K562 (cell line): Measurements from ENCODE around the gene TAPBPL. TPM values are rescaled to one million over a fixed set of nuclear protein-coding genes. Genes with fewer than 3 reads are reported as not detected.
"Not testable (repeated sequence)": the region's sequence is repeated elsewhere in the genome, so short reads cannot be mapped to it uniquely, and the experiment has no call there.

ENCODE experiments used
- ATAC-seq: fragments of 200-7000 bp; cut with Tn5 transposase; 3 replicates; pipeline ENCODE4 v1.9.1; 2020; ENCODE audit warnings: moderate library complexity
- BruUV-seq: library from RNA; stranded (reverse); fragments of 400-500 nt; replicated peaks from 2 replicates; lab custom pipeline; 2021; lab: Mats Ljungman, UMichigan
- CTCF ChIA-PET: fragments of 300-600 bp; formaldehyde crosslinking; extraction: SDS; loops from one replicate; lab custom pipeline; 2021; ENCODE audit warnings: low intra/inter-chr PET ratio; lab: Yijun Ruan, JAX
- POLR2A ChIA-PET: fragments of 300-600, 350-650 bp; sonication (Branson Sonifier 250); formaldehyde crosslinking; extraction: SDS; loops from one replicate; lab custom pipeline; 2021; ENCODE audit warnings: antibody characterized with exemption, inconsistent platforms; lab: Yijun Ruan, JAX
- DNase-seq, 4 experiments: peaks; one replicate each; pipeline versions ENCODE4 v3.0.0 to v3.0.0-alpha.2; 2011 to 2018; ENCODE audit warnings: low spot score in 3 of 4, mixed read lengths in 3 of 4; ENCODE audit errors: extremely low read depth in 1 of 4
- FAIRE-seq: peaks from 2 replicates; lab custom pipeline; 2011; peaks lifted over from hg19 to GRCh38; lab: Jason Lieb, UNC
- H2AFZ ChIP-seq: 2 replicates; pipeline ENCODE4 v1.6.0; 2011; ENCODE audit warnings: low read depth, low read length, control low read depth, inconsistent platforms
- H3K27ac ChIP-seq: fragments of 200-600 bp; 3 replicates; pipeline ENCODE4 v1.8.0; 2011; ENCODE audit warnings: low read depth, mild to moderate bottlenecking, control low read depth, inconsistent platforms, low read length, moderate library complexity, mixed read lengths; ENCODE audit errors: extremely low read depth
- H3K27me3 ChIP-seq, 2 experiments: fragments of 300-600 bp in 1 of 2; 2 replicates in 1 of 2; 3 replicates in 1 of 2; pipeline versions ENCODE4 v1.6.0 to v1.8.0; 2011; ENCODE audit warnings: inconsistent platforms in 2 of 2, low read length in 2 of 2, mild to moderate bottlenecking in 1 of 2, mixed read lengths in 1 of 2, moderate library complexity in 1 of 2; ENCODE audit not compliant: control insufficient read depth in 2 of 2, insufficient read depth in 2 of 2
- H3K36me3 ChIP-seq: fragments of 300-600 bp; 3 replicates; pipeline ENCODE4 v1.8.0; 2011; ENCODE audit warnings: mild to moderate bottlenecking, low read length, inconsistent platforms; ENCODE audit not compliant: control insufficient read depth, insufficient read depth
- H3K4me1 ChIP-seq, 2 experiments: fragments of 200-600 bp in 1 of 2; replicated peaks in 1 of 2; 2 replicates in 1 of 2; 3 replicates in 1 of 2; pipeline versions ENCODE4 v1.5.1 to v1.8.0; 2011; ENCODE audit warnings: inconsistent platforms in 2 of 2, low read length in 2 of 2, mild to moderate bottlenecking in 1 of 2, mixed read lengths in 1 of 2, moderate library complexity in 1 of 2; ENCODE audit not compliant: control insufficient read depth in 2 of 2, insufficient read depth in 2 of 2
- H3K4me2 ChIP-seq: 2 replicates; pipeline ENCODE4 v1.6.1; 2011; ENCODE audit warnings: low read length, control low read depth, inconsistent platforms, mixed read lengths; ENCODE audit not compliant: insufficient read depth
- H3K4me3 ChIP-seq: fragments of 200-600 bp; sonication (generic), shearing (Covaris generic); 2 replicates; pipeline ENCODE4 v1.5.1; 2016; ENCODE audit warnings: control low read depth, inconsistent platforms
- H3K79me2 ChIP-seq: fragments of 200-600 bp; 3 replicates; pipeline ENCODE4 v1.8.0; 2011; ENCODE audit warnings: low read length, inconsistent platforms; ENCODE audit not compliant: control insufficient read depth, insufficient read depth
- H3K9ac ChIP-seq, 2 experiments: 2 replicates each; pipeline versions ENCODE4 v1.6.0 to v1.6.1; 2011; ENCODE audit warnings: low read depth in 2 of 2, low read length in 2 of 2, control low read depth in 1 of 2, inconsistent platforms in 1 of 2, mild to moderate bottlenecking in 1 of 2, mixed read lengths in 1 of 2; ENCODE audit not compliant: insufficient read depth in 1 of 2
- H3K9me1 ChIP-seq: one replicate; pipeline ENCODE4 v1.6.0; 2011; ENCODE audit warnings: inconsistent platforms, mild to moderate bottlenecking, low read length, moderate library complexity; ENCODE audit not compliant: control insufficient read depth, insufficient read depth
- H3K9me3 ChIP-seq: replicated peaks from 2 replicates; pipeline ENCODE4 v1.5.1; 2011; ENCODE audit warnings: low read depth, low read length, inconsistent platforms; ENCODE audit not compliant: control insufficient read depth, insufficient read depth
- H4K20me1 ChIP-seq: replicated peaks from 2 replicates; pipeline ENCODE4 v1.6.1; 2011; ENCODE audit warnings: low read length, inconsistent platforms, mixed read lengths; ENCODE audit not compliant: control insufficient read depth, insufficient read depth
- FOXM1 ChIP-seq, 2 experiments: fragments of 450-650 bp in 1 of 2; sonication (generic) in 1 of 2; formaldehyde crosslinking in 1 of 2; IDR thresholded peaks; 2 replicates each; pipeline versions ENCODE4 v1.6.1 to v1.9.0; 2017 to 2022; ENCODE audit warnings: low read depth in 2 of 2, mild to moderate bottlenecking in 2 of 2, missing genetic modification reagents in 1 of 2, moderate library complexity in 1 of 2
- MYBL2 ChIP-seq, 2 experiments: fragments of 450-650 bp in 1 of 2; sonication (generic) in 1 of 2; formaldehyde crosslinking in 1 of 2; IDR thresholded peaks; 2 replicates each; pipeline versions ENCODE4 v1.6.1 to v1.8.1; 2017 to 2022; ENCODE audit warnings: borderline replicate concordance in 1 of 2, inconsistent platforms in 1 of 2, low read depth in 1 of 2, mild to moderate bottlenecking in 1 of 2, missing genetic modification reagents in 1 of 2, moderate library complexity in 1 of 2
- NCOA4 ChIP-seq: fragments of 450-650 bp; IDR thresholded peaks from 2 replicates; pipeline ENCODE4 v1.6.1; 2018; ENCODE audit warnings: mild to moderate bottlenecking; ENCODE audit not compliant: partially characterized antibody
- SMARCE1 ChIP-seq: fragments of 450-650 bp; IDR thresholded peaks from 2 replicates; pipeline ENCODE4 v1.7.1; 2016; ENCODE audit warnings: mild to moderate bottlenecking
- TRIM28 ChIP-seq: fragments of 450-650 bp; IDR thresholded peaks from 2 replicates; pipeline ENCODE4 v1.6.1; 2017
- ZNF143 ChIP-seq: sonication (generic); formaldehyde crosslinking; IDR thresholded peaks from 2 replicates; pipeline ENCODE4 v1.9.0; 2022; ENCODE audit warnings: mild to moderate bottlenecking, missing genetic modification reagents
- WGBS: fragments of 100-300 bp; shearing (Covaris generic); methylation state at CpG from one replicate; pipeline ENCODE4 v1.1.6; 2016; ENCODE audit warnings: low coverage, mixed read lengths; ENCODE audit not compliant: insufficient coverage; ENCODE audit errors: missing lambda C conversion rate; 5-methylcytosine and 5-hydroxymethylcytosine counted together
- in situ Hi-C: fragments of 300-500 bp; cut with MboI; formaldehyde crosslinking; loops from 4 replicates; pipeline ENCODE4 v1.15.0; 2018; ENCODE audit warnings: inconsistent platforms, mixed read lengths
- intact Hi-C: fragments of 100-400 bp; cut with micrococcal nuclease; formaldehyde crosslinking; loops from 2 replicates; pipeline ENCODE4 v1.14.2; 2022
- polyA plus RNA-seq, 8 experiments: library from polyadenylated mRNA; depleted of rRNA in 4 of 8; stranded (reverse) in 5 of 8; unstranded in 3 of 8; fragments of >200 nt; fragmentation: Nextera tagmentation in 2 of 8; fragmentation: Illumina TruSeq in 1 of 8; extraction: Ambion mirVana in 2 of 8; extraction: Trizol in 1 of 8; gene quantifications; 2 replicates each; pipeline versions ENCODE4 v1.2.1 to v1.2.3, GENCODE V29; 2011 to 2014; ENCODE audit warnings: inconsistent platforms in 1 of 8, missing spikeins in 1 of 8
- total RNA-seq, 7 experiments: library from RNA; depleted of rRNA in 6 of 7; stranded (reverse); fragments of >200 nt in 6 of 7; fragmentation: Illumina TruSeq in 2 of 7; extraction: Trizol in 2 of 7; gene quantifications; 2 replicates each; pipeline versions ENCODE4 v1.2.1 to v1.2.3, GENCODE V29; 2011 to 2021; ENCODE audit warnings: low replicate concordance in 1 of 7
- TF ChIP-seq, protein P1 (sequence below): sonication (generic); formaldehyde crosslinking; IDR thresholded peaks from 2 replicates; pipeline ENCODE4 v1.5.0; 2020; ENCODE audit warnings: missing genetic modification reagents

The TAPBPL gene
- total and polyA plus RNA-seq, 9 of the 15 experiments (the other 6 are each of a cell fraction or from before 2014, with no cell fraction given): 0.29 to 1.6 (median 0.45) TPM

DNA sequence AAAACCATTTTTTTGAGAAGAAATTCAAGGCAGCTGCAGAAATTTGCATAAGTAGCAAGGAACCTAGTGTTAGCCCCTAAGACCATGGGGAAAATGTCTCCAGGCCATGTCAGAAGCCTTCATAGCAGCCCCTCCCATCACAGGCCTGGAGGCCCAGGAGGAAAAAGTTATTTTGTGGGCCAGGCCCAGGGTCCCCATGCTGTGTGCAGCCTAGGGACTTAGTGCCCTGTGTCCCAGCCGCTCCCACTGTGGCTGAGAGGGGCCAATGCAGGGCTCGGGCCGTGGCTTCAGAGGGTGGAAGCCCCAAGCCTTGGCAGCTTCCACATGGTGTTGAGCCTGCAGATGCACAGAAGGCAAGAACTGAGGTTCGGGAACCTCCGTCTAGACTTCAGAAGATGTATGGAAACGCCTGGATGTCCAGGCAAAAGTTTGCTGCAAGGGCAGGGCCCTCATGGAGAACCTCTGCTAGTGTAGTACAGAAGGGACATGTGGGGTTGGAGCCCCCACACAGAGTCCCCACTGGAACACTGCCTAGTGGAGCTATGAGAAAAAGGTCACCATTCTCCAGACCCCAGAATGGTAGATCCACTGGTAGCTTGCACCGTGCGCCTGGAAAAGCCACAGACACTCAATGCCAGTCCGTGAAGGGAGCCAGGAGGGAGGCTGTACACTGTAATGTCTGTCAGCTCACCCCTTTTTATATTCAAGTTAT is 15.9 kb downstream of the TAPBPL start:
- ATAC-seq, H3K9ac ChIP-seq, H3K79me2 ChIP-seq, H4K20me1 ChIP-seq, H2AFZ ChIP-seq, H3K4me2 ChIP-seq, H3K9me1 ChIP-seq, H3K27ac ChIP-seq, intact Hi-C loops, H3K4me3 ChIP-seq, H3K27me3 ChIP-seq, DNase-seq, H3K36me3 ChIP-seq, CTCF ChIA-PET, FAIRE-seq, H3K9me3 ChIP-seq, BruUV-seq, POLR2A ChIA-PET: not testable (repeated sequence)
- WGBS: 78% methylated on average over 6 of the region's 9 CpGs
- in situ Hi-C loops: loop anchor here (25.0 kb wide), 1 partner anchor 405 kb away; no protein-coding TSS in a partner anchor
- peaks cover 14 to 19% of the 10 kb centered on the region in 2 experiments; a peak in 4 of 5 replicates for H3K4me1 ChIP-seq

GRCh38 chr12:6468283-6468575 is 16.4 kb downstream of the TAPBPL start:
- no peak for TF ChIP-seq SMARCE1
- TF ChIP-seq NCOA4: no peak
- TF ChIP-seq TRIM28: no peak
- TF ChIP-seq, protein P1, sequence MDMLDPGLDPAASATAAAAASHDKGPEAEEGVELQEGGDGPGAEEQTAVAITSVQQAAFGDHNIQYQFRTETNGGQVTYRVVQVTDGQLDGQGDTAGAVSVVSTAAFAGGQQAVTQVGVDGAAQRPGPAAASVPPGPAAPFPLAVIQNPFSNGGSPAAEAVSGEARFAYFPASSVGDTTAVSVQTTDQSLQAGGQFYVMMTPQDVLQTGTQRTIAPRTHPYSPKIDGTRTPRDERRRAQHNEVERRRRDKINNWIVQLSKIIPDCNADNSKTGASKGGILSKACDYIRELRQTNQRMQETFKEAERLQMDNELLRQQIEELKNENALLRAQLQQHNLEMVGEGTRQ (CRISPR knock-in tag): no peak
- TF ChIP-seq ZNF143 (CRISPR knock-in tag): no peak
- TF ChIP-seq FOXM1 (IDR thresholded peaks at IDR 0.05; ENCODE audit: low read depth): no peak
- no peak for TF ChIP-seq FOXM1 (CRISPR knock-in tag; IDR thresholded peaks at IDR 0.05; ENCODE audit: low read depth)
- TF ChIP-seq MYBL2 (IDR thresholded peaks at IDR 0.05; ENCODE audit: low read depth): no peak
- no peak for TF ChIP-seq MYBL2 (CRISPR knock-in tag; IDR thresholded peaks at IDR 0.05; ENCODE audit: borderline replicate concordance)
- TF ChIP-seq, all 486 proteins: peak for 0
- FAIRE-seq: no peak
- in situ Hi-C loops: loop anchor here (25.0 kb wide), 1 partner anchor 406 kb away; no protein-coding TSS in a partner anchor
- H3K4me3 ChIP-seq: no peak overlapping the region
- CTCF ChIA-PET: no interaction called here
- no TSS peak for BruUV-seq
- no peak for ATAC-seq
- no peaks in the 10 kb centered on the region for H4K20me1 ChIP-seq
- H3K79me2 ChIP-seq: no peaks in the 10 kb centered on the region; the same call in 2 of the 3 replicates
- H2AFZ ChIP-seq: no peak overlapping the region
- peaks cover 10% of the 10 kb centered on the region; the same call in 2 of the 3 replicates for H3K36me3 ChIP-seq
- no peaks in the 10 kb centered on the region for H3K9me1 ChIP-seq
- DNase-seq: no peak
- intact Hi-C loops: no loop called here
- H3K9me3 ChIP-seq: no peaks in the 10 kb centered on the region
- H3K27me3 ChIP-seq: no peaks in the 10 kb centered on the region
- H3K4me1 ChIP-seq: peaks cover 14 to 19% of the 10 kb centered on the region in 2 experiments; a peak in 4 of 5 replicates
- no peak overlapping the region for H3K27ac ChIP-seq
- POLR2A ChIA-PET: interaction anchor here (0.8 to 1.0 kb wide), 2 partner anchors 9 to 72 kb away, joined by 3 read pairs; no protein-coding TSS in a partner anchor
- H3K4me2 ChIP-seq: no peak overlapping the region
- H3K9ac ChIP-seq: no peak overlapping the region
